Esophagus squamous epithelium (tissue), 5 donors: ENCODE measurements around the gene C19orf67. TPM values are rescaled to one million over a fixed set of nuclear protein-coding genes. Genes with fewer than 3 reads are reported as not detected.

Experiments used
- DNase-seq: peaks from one replicate; lab custom pipeline; 2025; lab: John Stamatoyannopoulos, UW
- H3K27ac ChIP-seq, 4 donors: fragments of 200-600 bp; sonication (generic); one replicate each; pipeline ENCODE4 v1.5.1; 2016 to 2019; ENCODE audit warnings: mild to moderate bottlenecking in 1 of 4
- H3K27me3 ChIP-seq, 4 donors: fragments of 200-600 bp; sonication (generic); 1 replicate in 3 of 4; 2 replicates in 1 of 4; pipeline versions ENCODE4 v1.5.1 to v1.6.0; 2017 to 2021; ENCODE audit warnings: antibody characterized with exemption in 1 of 4
- H3K36me3 ChIP-seq, 3 donors: fragments of 200-600 bp; sonication (generic); one replicate each; pipeline ENCODE4 v1.5.1; 2016 to 2019
- H3K4me1 ChIP-seq, 3 donors: fragments of 200-600 bp; sonication (generic); one replicate each; pipeline ENCODE4 v1.5.1; 2017 to 2019
- H3K4me3 ChIP-seq, 4 donors: fragments of 200-600 bp; sonication (generic); 1 replicate in 3 of 4; 2 replicates in 1 of 4; pipeline ENCODE4 v1.5.1; 2016 to 2019; ENCODE audit warnings: mild to moderate bottlenecking in 2 of 4, moderate library complexity in 1 of 4
- H3K9me3 ChIP-seq, 3 donors: fragments of 200-600 bp; sonication (generic); one replicate each; pipeline ENCODE4 v1.5.1; 2016 to 2019
- CTCF ChIP-seq, 6 experiments: fragments of 450-650 bp in 4 of 6; fragments of 200-600 bp in 2 of 6; sonication (generic) in 2 of 6; IDR thresholded peaks; one replicate each; pipeline ENCODE4 v1.5.1; 2016 to 2019; ENCODE audit warnings: antibody characterized with exemption in 6 of 6, mild to moderate bottlenecking in 4 of 6, moderate library complexity in 4 of 6
- POLR2A ChIP-seq, 4 donors: fragments of 450-650 bp; IDR thresholded peaks; one replicate each; pipeline ENCODE4 v1.6.1; 2017; ENCODE audit warnings: antibody characterized with exemption in 4 of 4, mild to moderate bottlenecking in 4 of 4, moderate library complexity in 3 of 4
- WGBS, 2 donors: methylation state at CpG; one replicate each; pipeline ENCODE4 v1.1.5; 2018; 5-methylcytosine and 5-hydroxymethylcytosine counted together
- intact Hi-C: fragments of 100-400 bp; cut with DNase I; formaldehyde crosslinking; loops from one replicate; pipeline ENCODE4 v1.15.0; 2022
- total RNA-seq, 4 donors: library from RNA; depleted of rRNA; stranded (reverse); fragments of >200 nt; gene quantifications; one replicate each; pipeline ENCODE4 v1.1.0, GENCODE V29; 2016
- donor health status: DM: yes; HTN: yes; CAD: no.

Gene C19orf67
- total RNA-seq, 4 donors from 2014 or later = not detected

DNA sequence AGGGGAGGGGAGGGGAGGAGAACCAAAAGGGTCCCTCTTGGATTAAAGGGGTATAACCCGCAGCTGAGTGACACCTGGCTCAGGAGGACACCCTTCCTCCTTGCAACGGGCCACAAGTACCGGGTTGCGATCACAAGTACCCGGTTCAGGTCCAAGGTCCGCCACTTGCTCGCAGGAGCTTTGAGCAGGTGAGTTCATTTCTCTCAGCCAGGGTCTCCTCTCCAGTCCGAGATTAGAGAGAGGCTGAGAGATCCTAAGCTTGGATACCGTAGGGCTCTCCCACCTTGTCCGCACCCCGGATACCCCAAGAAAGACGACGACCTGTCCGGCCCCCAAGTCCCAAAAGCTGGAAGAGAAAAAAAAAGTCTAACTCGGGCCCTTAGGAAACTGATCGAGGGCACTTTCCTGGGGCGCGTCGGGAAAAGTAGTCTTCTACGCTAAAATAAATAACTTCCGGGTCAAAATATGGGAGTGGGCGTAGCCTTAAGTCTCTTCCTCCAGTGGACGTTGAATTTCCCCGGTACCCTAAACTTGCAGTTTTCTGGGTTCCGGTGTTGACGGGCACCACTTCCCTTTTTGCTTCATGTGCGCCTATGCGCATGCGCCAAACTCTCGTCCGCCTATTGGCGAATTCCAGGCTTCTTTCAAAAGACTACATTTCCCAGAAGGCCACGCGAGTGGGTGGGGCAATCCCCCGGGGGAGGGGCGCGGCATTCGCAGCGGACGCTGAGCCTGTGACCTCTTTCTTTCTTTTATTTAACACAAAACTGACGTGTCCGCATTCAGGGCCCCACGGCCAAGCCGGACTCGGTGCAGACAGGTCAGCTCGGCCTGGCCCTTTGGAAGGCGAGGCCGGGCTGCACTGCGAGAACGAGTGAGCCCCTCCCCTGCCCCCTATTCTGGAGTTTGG is 4.4 kb downstream of the C19orf67 start:
- Histone ChIP-seq H3K9me3 (no peaks in the 10 kb centered on the region), H3K4me3 (peak overlapping the region; percentile 72 to 81 (median 76)), H3K27me3 (no peaks in the 10 kb centered on the region), H3K4me1 (peaks cover 16 to 31% (median 19%) of the 10 kb centered on the region in 3 donors), H3K36me3 (no peaks in the 10 kb centered on the region), H3K27ac (peak overlapping the region; percentile 92 to 97 (median 94))
- TF ChIP-seq CTCF (IDR thresholded peaks at IDR 0.05) (peak in 2 of 6 experiments; percentile 13 to 31), POLR2A (IDR thresholded peaks at IDR 0.05) (peak in 3 of 4 donors; percentile 50 to 68 (median 66))
- 0 to 1% methylated on average over 31 to 37 of the region's 50 CpGs for WGBS, 2 donors
- peak; percentile 90 for DNase-seq
- intact Hi-C loops = no loop called here

DNA sequence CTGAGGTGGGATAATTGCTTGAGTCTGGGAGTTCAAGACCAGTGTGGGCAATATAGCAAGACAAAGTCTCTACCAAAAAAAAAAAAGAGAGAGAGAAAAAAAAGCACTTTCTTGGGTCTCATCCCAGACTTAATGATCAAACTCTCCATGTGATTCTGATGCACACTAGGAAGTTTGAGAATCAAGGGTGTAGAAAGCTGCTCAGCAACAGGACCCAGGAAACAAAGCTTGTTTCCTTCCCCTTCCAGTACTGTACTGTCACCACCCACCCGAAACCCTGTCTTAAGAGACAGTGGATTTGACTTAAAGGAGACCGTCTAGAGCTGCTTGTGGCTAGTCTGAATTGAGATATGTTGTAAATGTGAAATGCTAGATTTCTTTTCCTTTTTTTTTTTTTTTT is 7.2 kb downstream of the C19orf67 start:
- no peaks in the 10 kb centered on the region for H3K9me3 ChIP-seq
- intact Hi-C loops = loop anchor here (10.0 kb wide), 1 partner anchor 194 kb away; no protein-coding TSS in a partner anchor
- H3K36me3 ChIP-seq = no peaks in the 10 kb centered on the region
- 56 to 76% methylated on average over 2 of the region's 2 CpGs for WGBS, 2 donors
- H3K27me3 ChIP-seq = no peaks in the 10 kb centered on the region
- H3K4me3 ChIP-seq = no peak overlapping the region
- H3K27ac ChIP-seq = no peak overlapping the region
- TF ChIP-seq POLR2A (IDR thresholded peaks at IDR 0.05) = no peak
- TF ChIP-seq CTCF (IDR thresholded peaks at IDR 0.05) = no peak
- no peak for DNase-seq
- H3K4me1 ChIP-seq = peaks cover 23 to 51% (median 28%) of the 10 kb centered on the region in 3 donors

- DNase-seq = no peak
- intact Hi-C loops = loop anchor here (10.0 kb wide), 1 partner anchor 189 kb away; no protein-coding TSS in a partner anchor
- Histone ChIP-seq H3K27me3 (no peaks in the 10 kb centered on the region), H3K27ac (peak overlapping the region; percentile 91 to 97 (median 95)), H3K9me3 (no peaks in the 10 kb centered on the region), H3K36me3 (no peaks in the 10 kb centered on the region), H3K4me3 (peak overlapping the region; percentile 52 to 78 (median 72)), H3K4me1 (peaks cover 21 to 41% (median 22%) of the 10 kb centered on the region in 3 donors)
- TF ChIP-seq POLR2A (IDR thresholded peaks at IDR 0.05) = no peak
- TF ChIP-seq CTCF (IDR thresholded peaks at IDR 0.05) = peak in 1 of 6 experiments; percentile 3
- 1 to 2% methylated on average over 9 to 16 of the region's 44 CpGs for WGBS, 2 donors
Observed at GRCh38 chr19:14073925-14074838, 11.4 kb downstream of the C19orf67 start.

- Histone ChIP-seq H3K27me3 (no peaks in the 10 kb centered on the region), H3K4me3 (peak overlapping the region; percentile 52 to 78 (median 72)), H3K4me1 (peaks cover 21 to 41% (median 22%) of the 10 kb centered on the region in 3 donors), H3K9me3 (no peaks in the 10 kb centered on the region), H3K36me3 (no peaks in the 10 kb centered on the region), H3K27ac (peak overlapping the region; percentile 91 to 97 (median 95))
- no peak for DNase-seq
- intact Hi-C loops = loop anchor here (10.0 kb wide), 1 partner anchor 189 kb away; no protein-coding TSS in a partner anchor
- peak in 2 of 4 donors; percentile 51 to 67 for TF ChIP-seq POLR2A (IDR thresholded peaks at IDR 0.05)
- peak in 4 of 6 experiments; percentile 66 to 92 (median 82) for TF ChIP-seq CTCF (IDR thresholded peaks at IDR 0.05)
- WGBS, 2 donors = 0% methylated on average over 5 to 7 of the region's 106 CpGs
Observed at GRCh38 chr19:14073261-14073924, 12.2 kb downstream of the C19orf67 start.
